NCI-H748 (cell line): ENCODE data around the gene MICOS13.

Source experiments
- DNase-seq: peaks from one replicate; lab custom pipeline; 2025; ENCODE audit not compliant: unreplicated experiment; lab: John Stamatoyannopoulos, UW

Gene MICOS13

GRCh38 chr19:5631567-5632240 is 48.6 kb downstream of the MICOS13 start:
- no peak for DNase-seq

- DNase-seq, result no peak
Observed at GRCh38 chr19:5628919-5629481, 51.3 kb downstream of the MICOS13 start.

- DNase-seq, result no peak
Observed at GRCh38 chr19:5628461-5628860, 51.9 kb downstream of the MICOS13 start.
